NCI-H187 (cell line): ENCODE data around the gene SLC22A3.
"Not testable (repeated sequence)": the region's sequence is repeated elsewhere in the genome, so short reads cannot be mapped to it uniquely, and the experiment has no call there.

Experiments
- DNase-seq, 2 experiments: peaks; one replicate each; lab custom pipeline; 2025; lab: John Stamatoyannopoulos, UW

The SLC22A3 gene

GRCh38 chr6:160442151-160442550 lies 94.0 kb downstream of the SLC22A3 start:
- DNase-seq, result no peak

DNA sequence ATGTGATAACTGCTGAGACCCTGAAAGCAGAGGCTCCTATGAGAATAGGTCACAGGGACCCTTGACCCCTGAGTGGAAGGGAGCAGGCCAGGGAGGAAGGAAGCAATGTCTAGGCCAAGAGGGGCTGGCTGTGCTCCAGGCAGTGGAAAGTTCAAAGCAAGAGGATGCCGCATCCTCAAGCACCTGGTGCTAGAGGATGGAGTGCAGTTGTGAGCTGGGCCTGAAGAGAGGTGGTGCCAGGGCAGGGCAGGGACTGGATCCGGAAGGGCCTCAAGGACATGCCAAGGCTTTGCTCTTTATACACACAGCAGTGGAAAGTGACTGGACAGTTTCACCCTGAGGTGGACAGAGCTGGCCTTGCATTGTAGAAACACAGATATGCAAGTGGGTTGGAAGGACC lies 97.0 kb downstream of the SLC22A3 start:
- no peak for DNase-seq

GRCh38 chr6:160447350-160447749 lies 99.2 kb downstream of the SLC22A3 start:
- no peak for DNase-seq

GRCh38 chr6:160449787-160450186 lies 101.6 kb downstream of the SLC22A3 start:
- DNase-seq, result not testable (repeated sequence)

GRCh38 chr6:160450849-160451248 lies 102.7 kb downstream of the SLC22A3 start:
- no peak for DNase-seq

GRCh38 chr6:160454303-160454702 lies 106.1 kb downstream of the SLC22A3 start:
- no peak for DNase-seq

GRCh38 chr6:160455081-160455480 lies 106.9 kb downstream of the SLC22A3 start:
- no peak for DNase-seq

DNA sequence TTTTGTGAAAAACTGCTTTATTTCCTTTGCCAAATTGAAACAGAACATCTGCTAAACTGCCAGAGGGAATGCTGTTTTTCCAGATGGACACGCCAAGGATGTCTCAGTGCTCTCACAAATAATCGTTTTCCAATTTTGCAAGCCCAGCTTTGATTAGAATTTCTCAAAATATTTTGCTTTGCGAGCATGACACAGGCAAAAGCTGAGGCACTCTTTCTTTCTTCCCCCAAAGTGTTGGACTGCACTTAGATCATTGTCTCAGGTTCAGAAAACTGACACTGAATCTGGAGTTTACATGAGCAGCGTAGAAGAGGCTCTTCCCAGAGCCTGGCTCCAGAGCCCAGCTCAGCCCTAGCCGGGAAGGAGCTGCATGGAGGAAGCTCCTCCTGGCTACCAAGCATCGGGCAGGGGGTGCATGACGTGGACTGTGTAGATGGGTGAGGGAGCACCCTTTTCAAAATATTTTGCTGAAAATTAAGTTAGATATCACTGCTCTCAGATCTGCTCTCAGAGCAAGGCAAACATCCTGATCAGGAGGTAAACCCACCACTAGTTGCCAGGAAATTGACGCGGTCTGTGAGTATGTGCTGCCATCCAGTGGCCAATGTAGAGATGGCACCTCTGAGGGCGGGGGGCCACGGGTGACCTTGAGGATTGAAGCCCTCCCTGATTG lies 107.5 kb downstream of the SLC22A3 start:
- DNase-seq, result no peak

- DNase-seq, result no peak
Observed at GRCh38 chr6:160456214-160456546, 108.0 kb downstream of the SLC22A3 start.

DNA sequence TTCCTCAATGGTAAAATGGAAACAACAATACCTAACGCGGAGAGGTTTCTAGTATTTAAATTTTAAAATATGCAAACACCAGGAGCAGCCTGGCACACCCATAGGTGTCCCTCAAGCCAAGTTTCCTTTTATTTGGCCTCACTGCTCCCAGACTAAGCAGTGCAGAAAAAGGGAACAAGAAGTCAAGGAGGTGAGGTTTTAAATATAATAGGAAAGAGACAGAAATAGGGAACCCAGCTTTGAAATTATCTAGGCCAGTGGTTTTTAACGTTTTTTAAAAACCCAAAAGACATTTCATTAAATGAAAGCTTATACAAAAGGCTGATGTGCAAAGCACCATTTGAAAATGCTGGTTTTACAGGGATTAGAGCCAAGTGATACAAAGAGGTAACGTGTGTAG lies 109.6 kb downstream of the SLC22A3 start:
- DNase-seq, result no peak

DNA sequence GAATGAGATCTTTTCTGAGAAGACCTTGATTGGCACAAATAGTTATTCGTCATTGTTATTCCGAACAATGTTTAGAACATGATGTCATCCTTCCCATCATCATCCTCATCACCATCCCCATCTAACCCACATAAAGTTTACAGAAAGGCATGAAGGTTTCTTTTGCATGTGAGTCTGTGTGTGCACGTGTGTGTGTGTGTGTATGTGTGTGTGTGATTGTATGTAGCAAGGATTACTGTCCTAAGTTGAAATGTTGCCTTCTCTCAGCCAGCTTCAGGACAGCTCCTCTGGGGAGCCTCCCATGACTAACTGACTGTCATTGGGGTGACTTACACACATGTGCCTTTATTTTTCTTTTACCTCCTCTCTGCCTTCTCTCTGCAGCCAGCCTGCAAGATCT lies 113.5 kb downstream of the SLC22A3 start:
- no peak for DNase-seq

- no peak for DNase-seq
Observed at GRCh38 chr6:160462116-160462515, 113.9 kb downstream of the SLC22A3 start.

DNA sequence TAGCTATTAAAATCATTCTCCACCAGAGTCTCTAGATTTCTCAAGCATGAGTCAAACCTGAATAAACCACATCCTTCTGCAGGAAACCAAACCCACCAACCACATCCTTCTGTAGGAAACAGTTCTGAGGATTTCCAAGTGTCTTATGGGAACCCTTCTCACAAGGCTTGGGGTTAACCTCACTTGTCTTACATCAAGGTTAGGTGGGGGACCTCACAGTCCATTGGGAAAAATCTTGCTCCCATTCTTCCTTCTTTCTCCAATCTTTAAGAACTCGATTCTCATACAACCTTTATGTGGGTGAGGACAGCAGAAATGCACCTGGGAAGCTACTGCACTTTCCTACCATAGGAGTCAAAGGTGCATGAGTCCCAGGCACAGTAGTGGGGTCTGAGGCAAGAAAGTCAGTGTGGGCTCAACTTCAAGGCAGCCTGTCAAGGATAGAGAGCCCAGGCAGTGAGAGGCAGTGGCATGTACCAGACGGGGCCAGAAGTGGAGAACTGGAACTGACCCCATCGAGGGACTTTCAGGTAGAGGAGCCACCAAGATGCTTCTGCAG lies 114.5 kb downstream of the SLC22A3 start:
- no peak for DNase-seq

DNA sequence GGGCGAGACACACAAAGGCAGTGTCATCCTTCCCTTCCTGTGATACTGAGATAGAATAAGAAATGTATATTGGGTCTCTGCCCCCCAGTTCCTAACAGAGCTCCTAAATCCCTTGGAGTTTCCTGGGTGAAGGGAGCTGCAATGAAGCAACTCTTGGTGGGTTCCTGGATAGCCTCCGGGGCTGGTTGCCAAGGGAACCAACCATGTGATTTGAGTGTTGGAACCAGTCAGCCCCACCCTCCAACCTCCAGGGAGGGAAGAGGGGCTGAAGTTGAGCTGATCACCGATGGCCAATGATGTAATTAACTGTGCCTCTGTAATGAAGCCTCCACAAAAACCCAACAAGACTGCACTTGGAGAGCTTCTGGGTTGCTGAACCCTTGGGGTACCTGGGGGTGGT lies 116.6 kb downstream of the SLC22A3 start:
- no peak for DNase-seq

GRCh38 chr6:160467261-160467871 lies 119.2 kb downstream of the SLC22A3 start:
- not testable (repeated sequence) for DNase-seq

DNA sequence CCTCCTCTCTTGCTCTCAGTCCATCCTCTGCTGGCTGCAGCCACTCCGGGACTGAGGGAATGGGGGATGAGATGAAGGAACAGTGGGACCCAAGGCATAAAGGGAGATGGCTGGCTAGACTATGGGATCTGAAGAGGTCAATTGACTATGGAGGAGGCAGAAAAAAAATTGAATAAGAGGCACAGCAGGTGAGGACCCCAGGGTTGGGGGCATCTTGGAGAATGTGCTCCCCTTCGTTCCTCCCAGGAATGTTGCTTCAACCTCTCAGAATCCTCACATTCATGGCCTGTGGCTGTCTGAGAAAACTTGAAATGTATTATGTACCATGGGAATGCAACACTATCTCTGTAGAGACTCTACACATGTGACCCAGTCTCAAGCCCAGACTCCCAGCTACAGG lies 121.0 kb downstream of the SLC22A3 start:
- no peak for DNase-seq

DNA sequence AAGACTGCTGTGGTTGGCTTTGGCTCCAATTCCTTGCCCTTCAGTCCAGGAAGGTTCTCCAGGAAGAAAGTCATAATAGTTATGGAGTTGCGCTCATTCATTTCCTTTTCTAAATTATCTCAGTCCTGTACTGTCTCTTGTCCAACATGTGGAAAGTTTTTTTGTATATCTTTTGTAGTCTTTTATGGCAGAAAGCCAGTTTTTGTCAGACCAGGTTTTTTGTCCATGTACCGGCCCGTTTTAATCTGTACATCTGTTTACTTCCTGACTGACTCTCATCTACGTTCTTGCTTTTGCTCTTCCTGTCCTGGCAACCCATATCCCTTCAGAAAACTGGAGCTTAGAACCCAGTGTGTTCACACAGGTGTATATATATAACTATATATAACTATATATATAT lies 127.9 kb downstream of the SLC22A3 start:
- DNase-seq, result not testable (repeated sequence)

DNA sequence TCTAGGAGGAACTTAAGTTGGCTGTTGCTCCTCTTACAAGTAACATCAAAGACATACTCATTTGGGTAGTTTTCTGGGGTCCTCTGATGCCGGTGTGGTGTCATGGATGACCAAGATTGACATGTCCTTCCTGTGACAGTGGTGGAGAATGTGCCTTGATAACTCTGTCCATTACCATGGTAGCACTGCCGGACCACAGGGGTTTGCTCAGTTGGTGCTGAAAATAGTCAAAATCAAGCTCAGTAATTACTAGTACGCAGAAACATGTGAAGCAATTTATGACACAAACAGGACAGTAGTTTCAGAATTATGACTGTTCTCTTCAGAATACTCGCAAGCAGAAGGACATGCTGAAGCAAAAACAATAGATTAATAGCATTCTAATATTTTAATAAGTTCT lies 128.9 kb downstream of the SLC22A3 start:
- not testable (repeated sequence) for DNase-seq

DNA sequence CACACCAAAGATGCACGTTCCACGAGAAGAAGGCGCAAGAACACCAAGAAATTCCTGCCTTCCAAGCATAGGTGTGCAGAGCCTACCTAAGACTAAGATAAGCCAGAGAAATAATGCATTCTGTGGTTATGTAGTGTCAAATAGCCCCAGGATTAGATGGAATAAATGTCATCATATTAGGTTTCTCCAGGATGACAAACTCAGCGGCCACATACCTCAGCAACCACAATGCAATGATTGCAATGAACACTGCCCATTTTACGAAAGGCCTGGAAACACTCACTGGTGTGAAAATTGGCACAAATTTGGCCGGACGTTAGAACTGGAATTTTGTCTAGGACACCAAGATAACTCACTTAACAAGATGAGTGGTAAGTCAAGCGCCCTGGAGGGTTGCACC lies 129.7 kb downstream of the SLC22A3 start:
- DNase-seq, result no peak

GRCh38 chr6:160487116-160487515 lies 138.9 kb downstream of the SLC22A3 start:
- DNase-seq, result no peak

DNA sequence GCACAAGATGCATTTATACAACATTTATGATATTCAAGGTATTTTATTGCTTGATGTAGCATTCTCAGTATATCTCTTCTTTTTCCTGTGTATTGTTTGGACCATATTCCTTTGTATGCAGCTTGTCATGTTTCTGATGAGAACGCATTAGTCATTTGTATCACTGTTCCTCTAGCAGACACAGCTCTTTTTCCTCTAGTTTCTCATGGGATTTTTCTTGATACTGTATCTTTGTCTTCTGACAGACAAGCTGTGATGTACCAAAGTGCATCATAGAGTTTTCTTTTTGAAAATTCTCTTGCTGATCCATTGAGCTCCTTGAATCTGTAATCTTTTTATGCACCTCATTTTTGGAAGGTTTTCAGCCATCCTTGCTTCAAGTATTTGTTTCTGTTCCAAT lies 140.9 kb downstream of the SLC22A3 start:
- DNase-seq, result no peak

DNA sequence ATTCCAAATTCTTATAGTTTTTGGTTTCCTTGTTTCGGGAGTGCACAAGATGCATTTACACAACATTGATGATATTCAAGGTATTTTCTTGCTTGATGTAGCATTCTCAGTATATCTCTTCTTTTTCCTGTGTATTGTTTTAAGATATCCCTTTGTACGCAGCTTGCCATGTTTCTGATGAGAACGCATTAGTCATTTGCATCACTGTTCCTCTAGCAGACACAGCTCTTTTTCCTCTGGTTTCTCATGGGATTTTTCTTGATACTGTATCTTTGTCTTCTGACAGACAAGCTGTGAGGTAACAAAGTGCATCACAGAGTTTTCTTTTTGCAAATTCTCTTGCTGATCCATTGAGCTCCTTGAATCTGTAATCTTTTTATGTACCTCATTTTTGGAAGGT lies 146.4 kb downstream of the SLC22A3 start:
- no peak for DNase-seq

DNA sequence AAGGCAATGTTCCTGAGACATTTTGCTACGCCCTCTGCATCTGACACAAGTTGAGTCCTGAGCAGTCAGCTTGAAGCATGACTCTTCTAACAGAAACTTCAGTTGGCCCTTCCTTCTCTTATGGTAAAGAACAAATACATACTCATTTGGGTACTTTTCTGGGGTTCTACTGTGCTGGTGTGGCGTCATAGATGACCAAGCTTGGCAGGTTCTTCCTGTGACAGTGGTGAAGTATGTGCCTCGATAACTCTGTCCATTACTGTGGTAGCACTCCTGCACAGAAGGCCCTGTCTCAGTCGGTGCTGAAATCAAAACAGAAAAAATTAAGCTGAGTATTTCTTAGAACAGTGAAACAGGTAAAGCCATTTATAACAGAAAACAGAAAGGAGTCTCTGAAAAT lies 152.5 kb downstream of the SLC22A3 start:
- DNase-seq, result no peak
